Thymus (tissue), 11 donors: ENCODE data around the gene POU3F3. TPM values are rescaled to one million over a fixed set of nuclear protein-coding genes. Genes with fewer than 3 reads are reported as not detected.

ENCODE experiments used
- DNase-seq, 9 donors: peaks; one replicate each; pipeline ENCODE4 v3.0.0-alpha.2; 2013; ENCODE audit warnings: low spot score in 9 of 9, low read depth in 6 of 9, missing footprints in 1 of 9
- H3K27ac ChIP-seq, 2 donors: one replicate each; pipeline ENCODE4 v1.5.1; 2013; ENCODE audit warnings: control low read depth in 1 of 2, low read depth in 1 of 2, low read length in 1 of 2, mild to moderate bottlenecking in 1 of 2, moderate library complexity in 1 of 2
- H3K27me3 ChIP-seq, 2 donors: one replicate each; pipeline ENCODE4 v1.5.1; 2013; ENCODE audit warnings: low read length in 1 of 2; ENCODE audit not compliant: control insufficient read depth in 2 of 2, insufficient read depth in 1 of 2
- H3K36me3 ChIP-seq, 2 donors: one replicate each; pipeline ENCODE4 v1.5.1; 2013; ENCODE audit warnings: low read length in 1 of 2, mild to moderate bottlenecking in 1 of 2, moderate library complexity in 1 of 2; ENCODE audit not compliant: control insufficient read depth in 2 of 2, insufficient read depth in 2 of 2
- H3K4me1 ChIP-seq, 2 donors: one replicate each; pipeline ENCODE4 v1.5.1; 2013; ENCODE audit warnings: low read length in 2 of 2; ENCODE audit not compliant: control insufficient read depth in 2 of 2, insufficient read depth in 2 of 2
- H3K4me3 ChIP-seq, 2 donors: one replicate each; pipeline ENCODE4 v1.5.1; 2013; ENCODE audit warnings: low read length in 2 of 2, control low read depth in 1 of 2, mild to moderate bottlenecking in 1 of 2
- H3K9me3 ChIP-seq, 2 donors: one replicate each; pipeline ENCODE4 v1.5.1; 2013; ENCODE audit warnings: low read length in 1 of 2, mild to moderate bottlenecking in 1 of 2; ENCODE audit not compliant: control insufficient read depth in 2 of 2, insufficient read depth in 1 of 2
- WGBS: extraction: QIAGEN DNeasy Blood & Tissue Kit; methylation state at CpG from one replicate; pipeline ENCODE4 v1.1.7; 2013; 5-methylcytosine and 5-hydroxymethylcytosine counted together
- polyA plus RNA-seq: library from polyadenylated mRNA; stranded (reverse); fragments of 200-250 nt; gene quantifications from one replicate; pipeline ENCODE4 v1.2.3, GENCODE V29; 2013
- total RNA-seq: library from RNA; stranded (reverse); fragments of 120-200 nt; gene quantifications from one replicate; pipeline ENCODE4 v1.2.4, GENCODE V29; 2013
- donor health status: healthy.

POU3F3 gene
- total and polyA plus RNA-seq, 2 donors, result 0.14 to 0.82 TPM

DNA sequence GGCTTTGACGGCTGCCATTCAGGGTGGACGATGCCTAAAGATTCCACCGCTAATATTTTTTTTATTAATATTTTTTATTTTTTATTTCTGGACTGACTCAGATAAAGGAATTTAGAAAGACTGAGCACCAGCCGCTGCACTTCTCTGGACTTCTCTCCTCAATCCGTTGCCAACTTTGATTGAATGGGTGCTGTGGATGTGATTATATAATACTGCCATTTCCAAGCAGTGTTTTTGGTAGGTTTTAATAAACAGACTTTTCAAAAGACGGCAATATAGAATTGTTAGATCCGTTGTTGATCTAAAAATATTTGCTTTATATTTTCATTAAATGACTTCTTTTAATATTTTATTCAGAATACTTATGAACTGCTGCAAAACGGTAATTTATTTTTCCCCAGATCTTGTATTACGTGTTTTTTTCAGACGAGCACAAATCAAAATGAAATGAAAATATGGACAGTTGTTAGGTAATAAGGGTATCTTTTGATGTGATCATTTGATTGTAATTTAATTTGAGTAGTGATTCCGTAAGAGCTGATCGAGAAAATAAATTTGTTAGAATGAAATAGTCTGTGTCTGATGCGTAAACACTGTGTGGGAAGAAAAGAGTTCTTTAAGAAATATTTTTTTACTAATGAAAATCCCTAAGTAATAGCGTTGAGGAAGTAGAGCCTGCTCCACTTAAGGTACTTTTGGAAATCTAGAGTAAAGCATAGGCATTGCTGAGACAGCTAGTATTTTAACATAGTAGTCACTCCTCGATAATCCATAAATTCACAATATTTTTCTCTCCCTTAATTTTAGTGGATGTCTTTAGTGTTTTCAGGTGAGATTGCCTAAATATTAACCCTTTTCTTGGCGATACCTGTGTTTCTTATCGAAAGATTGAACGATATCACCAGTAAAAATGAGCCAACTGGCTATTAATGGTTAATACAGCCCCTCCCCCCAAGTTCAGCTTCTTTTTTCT lies 4.4 kb downstream of the POU3F3 start:
- 14% methylated on average over 18 of the region's 18 CpGs for WGBS
- Histone ChIP-seq H3K27ac (no peak overlapping the region), H3K9me3 (peaks cover 0 to 20% of the 10 kb centered on the region in 2 donors), H3K27me3 (peaks cover 85 to 96% of the 10 kb centered on the region in 2 donors), H3K4me1 (peaks cover 22 to 27% of the 10 kb centered on the region in 2 donors), H3K36me3 (no peaks in the 10 kb centered on the region), H3K4me3 (peak overlapping the region in 1 of 2 donors; percentile 59)
- peak in 1 of 9 donors; percentile 45 for DNase-seq

DNA sequence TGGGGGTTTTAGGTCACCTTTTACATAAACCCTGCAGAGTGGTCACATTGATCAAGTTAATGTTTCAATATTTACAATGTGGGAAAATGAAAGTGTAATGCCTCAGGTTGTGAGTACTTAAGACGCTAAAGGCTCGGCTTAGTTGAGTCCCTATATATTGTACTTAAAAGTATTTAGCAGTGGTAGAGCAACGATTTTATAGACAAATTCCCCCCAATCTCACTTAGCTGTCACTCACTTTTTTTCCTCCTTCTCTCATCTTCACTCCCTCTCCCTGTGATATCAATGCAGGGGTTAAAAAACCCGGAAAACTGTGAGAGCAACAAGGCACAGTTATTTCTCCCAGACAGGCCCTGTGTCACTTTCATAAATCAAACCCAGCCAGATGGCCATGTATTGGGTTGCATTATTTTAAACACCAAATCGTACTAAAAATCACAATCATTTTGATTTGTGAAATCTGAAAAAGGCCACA lies 5.4 kb downstream of the POU3F3 start:
- H3K36me3 ChIP-seq, result no peaks in the 10 kb centered on the region
- WGBS, result 9% methylated on average over 5 of the region's 5 CpGs
- no peak overlapping the region for H3K27ac ChIP-seq
- DNase-seq, result no peak
- H3K4me1 ChIP-seq, result peaks cover 19 to 21% of the 10 kb centered on the region in 2 donors
- H3K4me3 ChIP-seq, result no peak overlapping the region
- peaks cover 0 to 19% of the 10 kb centered on the region in 2 donors for H3K9me3 ChIP-seq
- peaks cover 91 to 96% of the 10 kb centered on the region in 2 donors for H3K27me3 ChIP-seq

DNA sequence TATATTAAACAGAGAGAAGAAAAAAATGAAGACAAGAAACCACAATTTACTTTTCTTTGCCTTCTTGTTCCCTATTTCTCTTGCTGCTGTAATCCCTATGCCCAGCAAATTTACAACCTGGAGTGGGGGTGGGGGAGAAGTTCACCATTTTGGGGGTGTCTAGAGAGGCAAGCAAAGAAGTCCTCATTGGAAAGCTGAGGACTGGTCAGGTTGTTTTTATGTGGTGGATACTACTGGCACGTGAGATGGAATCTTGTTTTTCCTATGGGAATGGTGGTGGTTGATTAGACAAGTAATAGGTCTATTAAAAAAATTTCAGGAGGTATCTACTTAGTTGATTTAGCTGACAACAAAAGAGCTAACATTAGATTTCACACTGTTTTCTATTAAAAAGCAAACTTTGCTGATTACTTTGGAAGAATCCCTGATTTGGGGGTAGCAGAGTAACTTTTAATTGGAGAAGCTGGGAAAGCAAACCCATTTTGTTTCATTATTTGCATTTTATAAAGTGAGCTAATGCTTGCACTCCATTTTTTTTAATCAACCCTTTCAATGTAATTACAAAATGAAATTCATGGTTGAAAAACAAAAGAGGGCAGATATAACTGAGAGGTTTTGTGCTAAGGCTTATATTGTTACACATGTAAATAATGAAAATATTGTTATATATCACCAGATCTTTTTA lies 6.0 kb downstream of the POU3F3 start:
- WGBS, result 18% methylated on average over 1 of the region's 1 CpG
- no peak overlapping the region for H3K4me3 ChIP-seq

DNA sequence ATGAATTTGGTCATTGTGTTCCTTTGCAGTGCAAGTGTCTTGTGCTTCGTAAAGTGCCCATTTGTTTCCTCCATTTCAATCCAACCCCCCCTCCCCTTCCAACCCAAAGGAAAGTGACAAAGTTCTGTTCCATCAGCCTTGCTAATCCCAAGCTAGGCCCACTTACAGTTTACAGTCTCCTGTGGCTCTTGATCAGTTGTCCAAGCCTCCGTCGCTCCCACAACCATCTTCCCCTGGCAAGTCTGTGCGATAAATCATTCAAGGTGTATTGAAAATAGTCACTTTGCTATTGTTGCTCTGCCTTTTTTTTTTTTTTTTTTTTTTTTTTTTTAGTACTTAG lies 6.5 kb downstream of the POU3F3 start:
- Histone ChIP-seq H3K36me3 (no peaks in the 10 kb centered on the region), H3K4me3 (no peak overlapping the region), H3K4me1 (peaks cover 13 to 14% of the 10 kb centered on the region in 2 donors), H3K27ac (no peak overlapping the region), H3K27me3 (peaks cover 93 to 97% of the 10 kb centered on the region in 2 donors), H3K9me3 (peaks cover 0 to 19% of the 10 kb centered on the region in 2 donors)
- WGBS, result 37% methylated on average over 4 of the region's 4 CpGs
- no peak for DNase-seq

More for the DNA sequence above, 6.0 kb downstream of the POU3F3 start:
- H3K36me3 ChIP-seq, result no peaks in the 10 kb centered on the region
- H3K4me1 ChIP-seq, result peaks cover 14 to 15% of the 10 kb centered on the region in 2 donors
- no peak for DNase-seq
- peaks cover 91 to 96% of the 10 kb centered on the region in 2 donors for H3K27me3 ChIP-seq
- H3K9me3 ChIP-seq, result peaks cover 0 to 19% of the 10 kb centered on the region in 2 donors
- H3K27ac ChIP-seq, result no peak overlapping the region

DNA sequence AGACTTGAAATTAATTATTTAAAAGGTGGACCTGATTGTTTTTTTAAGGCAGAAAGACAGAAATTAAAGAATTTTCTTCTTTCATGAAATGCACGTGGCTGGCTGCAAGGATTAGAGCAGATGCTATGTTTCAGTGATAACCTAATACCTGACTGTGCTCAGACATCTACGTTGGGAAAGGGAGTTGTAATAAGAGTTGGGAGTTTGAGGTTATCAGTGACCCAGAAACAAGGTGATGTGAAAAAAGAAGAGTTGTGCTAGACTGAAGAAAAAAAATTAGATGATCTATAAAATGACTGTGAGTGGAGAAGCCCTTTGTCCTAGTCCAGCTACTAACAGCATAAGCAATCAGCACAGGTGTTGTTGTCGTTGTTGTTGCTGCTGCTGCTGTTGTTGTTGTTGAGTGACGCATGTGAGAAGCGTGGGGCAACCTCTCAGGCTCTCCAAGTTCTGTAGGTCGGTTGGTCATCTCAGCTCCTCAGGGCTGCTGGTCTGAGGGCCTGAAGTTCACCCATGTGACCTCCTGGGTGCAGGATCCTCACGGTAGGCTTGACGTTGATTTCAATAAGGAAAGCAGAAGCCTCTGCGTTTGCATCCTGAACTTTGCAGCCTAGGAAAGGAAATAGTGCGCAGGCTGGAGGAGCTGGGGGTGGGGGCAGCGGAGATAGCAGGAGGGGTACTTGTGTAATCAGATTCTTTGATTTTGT lies 7.6 kb downstream of the POU3F3 start:
- H3K27ac ChIP-seq, result no peak overlapping the region
- H3K27me3 ChIP-seq, result peaks cover 91 to 100% of the 10 kb centered on the region in 2 donors
- 9% methylated on average over 11 of the region's 11 CpGs for WGBS
- H3K36me3 ChIP-seq, result no peaks in the 10 kb centered on the region
- H3K9me3 ChIP-seq, result peaks cover 0 to 18% of the 10 kb centered on the region in 2 donors
- peaks cover 11 to 13% of the 10 kb centered on the region in 2 donors for H3K4me1 ChIP-seq
- H3K4me3 ChIP-seq, result no peak overlapping the region
- DNase-seq, result no peak

DNA sequence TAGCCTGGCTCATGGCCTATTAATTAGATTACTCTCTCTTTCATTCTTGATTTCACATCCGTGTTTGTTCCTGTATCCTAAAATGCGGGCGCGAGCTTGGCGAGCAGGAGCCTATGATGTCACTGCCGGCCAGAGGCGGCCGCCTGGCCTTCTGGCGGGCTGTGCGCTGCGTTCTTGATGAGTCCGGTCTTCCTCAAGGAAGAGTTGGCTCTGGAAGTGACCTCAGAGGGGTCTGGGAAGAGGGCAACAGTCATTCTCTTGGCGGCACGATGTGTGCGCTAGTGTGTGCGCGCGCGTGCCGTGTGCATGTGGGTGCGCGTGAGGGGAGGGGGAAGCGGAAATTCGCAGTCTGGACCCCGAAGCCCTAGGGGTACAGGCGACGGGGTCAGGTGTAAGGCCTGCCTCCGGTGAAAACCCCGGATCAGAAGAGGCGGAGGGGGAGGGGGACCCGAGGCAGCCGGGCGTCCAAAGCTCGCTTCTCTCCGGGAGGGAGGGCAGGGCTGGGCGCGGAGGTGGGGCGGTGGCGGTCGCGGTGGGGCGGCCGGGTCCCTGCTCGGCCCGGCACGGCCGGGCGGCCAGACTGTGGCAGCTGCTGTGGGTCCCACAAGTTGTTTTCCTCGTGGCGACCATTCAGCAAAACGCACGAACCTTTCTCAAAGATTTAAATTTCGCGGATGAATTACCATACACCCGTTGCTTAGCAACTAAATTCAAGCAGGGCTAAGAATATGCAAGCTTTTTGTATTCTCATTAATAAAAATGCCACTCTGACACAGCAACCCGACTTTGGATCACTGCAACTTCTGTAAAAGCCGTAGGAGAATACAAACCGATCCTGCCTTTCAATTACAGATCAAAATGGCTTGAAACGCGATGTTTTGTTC lies 8.4 kb downstream of the POU3F3 start:
- Histone ChIP-seq H3K4me3 (no peak overlapping the region), H3K27ac (no peak overlapping the region), H3K36me3 (no peaks in the 10 kb centered on the region), H3K27me3 (peaks cover 91 to 100% of the 10 kb centered on the region in 2 donors), H3K9me3 (peaks cover 0 to 18% of the 10 kb centered on the region in 2 donors), H3K4me1 (peaks cover 7 to 10% of the 10 kb centered on the region in 2 donors)
- DNase-seq, result no peak
- WGBS, result 5% methylated on average over 60 of the region's 60 CpGs

DNA sequence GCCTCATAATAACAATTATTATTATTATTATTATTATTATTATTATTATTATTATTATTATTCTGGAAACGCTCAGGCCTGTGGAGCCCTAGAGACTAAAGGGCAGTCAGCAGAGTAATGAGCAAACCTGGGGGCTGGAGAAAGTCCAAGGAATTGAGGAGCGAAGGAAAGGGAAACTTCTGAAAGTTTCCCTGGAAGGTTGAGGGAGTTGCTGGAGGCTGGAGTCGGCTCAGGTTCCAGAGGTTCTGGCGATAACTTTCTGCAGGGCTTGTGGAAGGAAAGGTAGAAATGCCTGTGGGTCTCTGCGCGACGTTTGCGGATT lies 9.2 kb downstream of the POU3F3 start:
- H3K36me3 ChIP-seq, result no peaks in the 10 kb centered on the region
- H3K27me3 ChIP-seq, result peaks cover 92 to 100% of the 10 kb centered on the region in 2 donors
- 16% methylated on average over 8 of the region's 8 CpGs for WGBS
- H3K27ac ChIP-seq, result no peak overlapping the region
- no peak for DNase-seq
- no peak overlapping the region for H3K4me3 ChIP-seq
- peaks cover 6 to 7% of the 10 kb centered on the region in 2 donors for H3K4me1 ChIP-seq
- peaks cover 0 to 20% of the 10 kb centered on the region in 2 donors for H3K9me3 ChIP-seq
